Measurements from ENCODE around the gene MBTPS1.

The MBTPS1 gene

GRCh38 chr16:84053237-84053636 is 63.5 kb downstream of the MBTPS1 start:
- no peak overlapping the region for H3K4me3 ChIP-seq (ENCODE audit: low read depth, low read length)
- in situ Hi-C loops (cut with HindIII; ENCODE audit: low sequenced_read_pairs), result no loop called here
- TF ChIP-seq CTCF (IDR thresholded peaks at IDR 0.05; ENCODE audit: low read depth, low read length), result no peak
- no peak for DNase-seq (ENCODE audit: low read depth, low spot score)

- in situ Hi-C loops (cut with HindIII; ENCODE audit: low sequenced_read_pairs), result no loop called here
- TF ChIP-seq CTCF (IDR thresholded peaks at IDR 0.05; ENCODE audit: low read depth, low read length), result no peak
- no peak overlapping the region for H3K4me3 ChIP-seq (ENCODE audit: low read depth, low read length)
- DNase-seq (ENCODE audit: low read depth, low spot score), result no peak
Observed at GRCh38 chr16:84052071-84052622, 64.6 kb downstream of the MBTPS1 start.

- DNase-seq (ENCODE audit: low read depth, low spot score), result no peak
- in situ Hi-C loops (cut with HindIII; ENCODE audit: low sequenced_read_pairs), result no loop called here
- H3K4me3 ChIP-seq (ENCODE audit: low read depth, low read length), result no peak overlapping the region
- TF ChIP-seq CTCF (IDR thresholded peaks at IDR 0.05; ENCODE audit: low read depth, low read length), result no peak
Observed at GRCh38 chr16:84050316-84050715, 66.4 kb downstream of the MBTPS1 start.

GRCh38 chr16:84049403-84050060 is 67.2 kb downstream of the MBTPS1 start:
- no peak for DNase-seq (ENCODE audit: low read depth, low spot score)
- no peak for TF ChIP-seq CTCF (IDR thresholded peaks at IDR 0.05; ENCODE audit: low read depth, low read length)
- in situ Hi-C loops (cut with HindIII; ENCODE audit: low sequenced_read_pairs), result no loop called here
- no peak overlapping the region for H3K4me3 ChIP-seq (ENCODE audit: low read depth, low read length)

- TF ChIP-seq CTCF (IDR thresholded peaks at IDR 0.05; ENCODE audit: low read depth, low read length), result no peak
- no peak for DNase-seq (ENCODE audit: low read depth, low spot score)
- H3K4me3 ChIP-seq (ENCODE audit: low read depth, low read length), result no peak overlapping the region
- in situ Hi-C loops (cut with HindIII; ENCODE audit: low sequenced_read_pairs), result no loop called here
Observed at GRCh38 chr16:84048871-84049270, 67.9 kb downstream of the MBTPS1 start.

- in situ Hi-C loops (cut with HindIII; ENCODE audit: low sequenced_read_pairs), result no loop called here
- H3K4me3 ChIP-seq (ENCODE audit: low read depth, low read length), result no peak overlapping the region
- TF ChIP-seq CTCF (IDR thresholded peaks at IDR 0.05; ENCODE audit: low read depth, low read length), result peak; percentile 4
- DNase-seq (ENCODE audit: low read depth, low spot score), result no peak
Observed at GRCh38 chr16:84048270-84048669, 68.5 kb downstream of the MBTPS1 start.

All from astrocyte of the spinal cord (primary cell).